Keratinocyte (primary cell): ENCODE results near the gene CDH16. TPM values are rescaled to one million over a fixed set of nuclear protein-coding genes. Genes with fewer than 3 reads are reported as not detected.

Experiments used
- DNase-seq: peaks from one replicate; pipeline ENCODE4 v3.0.0-alpha.2; 2011; ENCODE audit warnings: low read depth, missing footprints, low spot score
- FAIRE-seq: peaks from 2 replicates; lab custom pipeline; 2011; peaks lifted over from hg19 to GRCh38; lab: Jason Lieb, UNC
- H2AFZ ChIP-seq: 2 replicates; pipeline ENCODE4 v1.6.0; 2012; ENCODE audit warnings: low read length, control low read depth, inconsistent platforms; ENCODE audit not compliant: control insufficient read depth
- H3K27ac ChIP-seq: 2 replicates; pipeline ENCODE4 v1.5.1; 2011; ENCODE audit warnings: low read length; ENCODE audit not compliant: control insufficient read depth, insufficient read depth
- H3K27me3 ChIP-seq: 3 replicates; pipeline ENCODE4 v1.6.0; 2011; ENCODE audit warnings: low read length; ENCODE audit not compliant: control insufficient read depth, insufficient read depth; ENCODE audit errors: extremely low read depth
- H3K36me3 ChIP-seq, 2 experiments: 2 replicates in 1 of 2; 3 replicates in 1 of 2; pipeline ENCODE4 v1.5.1; 2011; ENCODE audit warnings: low read length in 2 of 2, mild to moderate bottlenecking in 1 of 2; ENCODE audit not compliant: control insufficient read depth in 2 of 2, insufficient read depth in 2 of 2; ENCODE audit errors: extremely low read depth in 1 of 2
- H3K4me1 ChIP-seq: 3 replicates; pipeline ENCODE4 v1.5.1; 2011; ENCODE audit warnings: low read length; ENCODE audit not compliant: control insufficient read depth, insufficient read depth; ENCODE audit errors: extremely low read depth
- H3K4me2 ChIP-seq: 3 replicates; pipeline ENCODE4 v1.6.0; 2011; ENCODE audit warnings: low read depth, low read length; ENCODE audit not compliant: control insufficient read depth, insufficient read depth; ENCODE audit errors: extremely low read depth
- H3K4me3 ChIP-seq, 3 experiments: fragments of 200-600 bp in 1 of 3; sonication (generic) in 1 of 3; 2 replicates in 2 of 3; 3 replicates in 1 of 3; pipeline ENCODE4 v1.5.1; 2011 to 2016; ENCODE audit warnings: low read length in 3 of 3, mild to moderate bottlenecking in 3 of 3, control low read depth in 2 of 3, inconsistent platforms in 1 of 3, low read depth in 1 of 3, mixed read lengths in 1 of 3, mixed run types in 1 of 3, moderate library complexity in 1 of 3; ENCODE audit not compliant: control insufficient read depth in 2 of 3, insufficient read depth in 2 of 3; ENCODE audit errors: extremely low read depth in 1 of 3
- H3K79me2 ChIP-seq: 2 replicates; pipeline ENCODE4 v1.6.0; 2012; ENCODE audit warnings: low read length; ENCODE audit not compliant: control insufficient read depth, insufficient read depth
- H3K9ac ChIP-seq: 3 replicates; pipeline ENCODE4 v1.6.0; 2011; ENCODE audit warnings: low read length; ENCODE audit not compliant: control insufficient read depth, insufficient read depth; ENCODE audit errors: extremely low read depth
- H3K9me1 ChIP-seq: 3 replicates; pipeline ENCODE4 v1.6.0; 2011; ENCODE audit warnings: low read length; ENCODE audit not compliant: control insufficient read depth, insufficient read depth; ENCODE audit errors: extremely low read depth
- H3K9me3 ChIP-seq: 2 replicates; pipeline ENCODE4 v1.5.1; 2012; ENCODE audit warnings: low read depth, low read length; ENCODE audit not compliant: control insufficient read depth
- H4K20me1 ChIP-seq: 3 replicates; pipeline ENCODE4 v1.6.0; 2011; ENCODE audit warnings: low read length; ENCODE audit not compliant: control insufficient read depth, insufficient read depth; ENCODE audit errors: extremely low read depth
- EZH2 ChIP-seq: IDR thresholded peaks from one replicate; pipeline ENCODE4 v1.6.1; 2012; ENCODE audit warnings: inconsistent platforms, mild to moderate bottlenecking, low read length, moderate library complexity
- dilution Hi-C: fragments of 300-500 bp; cut with MboI; formaldehyde crosslinking; loops from one replicate; pipeline ENCODE4 v1.7.0; 2020; ENCODE audit warnings: low sequenced_read_pairs; ENCODE audit not compliant: extremely low pct_ligation_motif_present
- polyA plus RNA-seq, 5 experiments: library from polyadenylated mRNA; depleted of rRNA in 3 of 5; stranded (reverse) in 3 of 5; stranded (forward) in 1 of 5; unstranded in 1 of 5; fragments of >200 nt; gene quantifications; 1 replicate in 1 of 5; 2 replicates in 3 of 5; 3 replicates in 1 of 5; pipeline versions ENCODE4 v1.2.1 to v1.2.3, GENCODE V29; 2011 to 2012; ENCODE audit warnings: missing spikeins in 2 of 5, low read depth in 1 of 5, low replicate concordance in 1 of 5
- TF ChIP-seq, protein P1 (sequence below), 3 experiments: IDR thresholded peaks in 1 of 3; conservative IDR thresholded peaks in 1 of 3; optimal IDR thresholded peaks in 1 of 3; 2 replicates in 2 of 3; 3 replicates in 1 of 3; pipeline versions ENCODE3 to v1.5.1; 2011; ENCODE audit warnings: low read length in 3 of 3, mild to moderate bottlenecking in 3 of 3, moderate library complexity in 2 of 3, control low read depth in 1 of 3, inconsistent platforms in 1 of 3; ENCODE audit not compliant: insufficient read depth in 2 of 3; ENCODE audit errors: extremely low read depth in 1 of 3

CDH16 gene
- polyA plus RNA-seq, 1 donor (not counting 4 experiments of a cell fraction or from before 2014, with no cell fraction given), result 0.45 TPM

GRCh38 chr16:66895689-66895979 is 23.1 kb downstream of the CDH16 start:
- Histone ChIP-seq H3K36me3 (peaks cover 0 to 1% of the 10 kb centered on the region in 2 experiments), H3K4me3 (no peak overlapping the region), H3K4me2 (no peak overlapping the region), H2AFZ (no peak overlapping the region), H3K9me1 (no peaks in the 10 kb centered on the region), H3K27me3 (no peaks in the 10 kb centered on the region), H3K9me3 (no peaks in the 10 kb centered on the region), H3K9ac (no peak overlapping the region), H3K4me1 (peaks cover 25% of the 10 kb centered on the region), H3K79me2 (no peaks in the 10 kb centered on the region), H3K27ac (no peak overlapping the region), H4K20me1 (peaks cover 2% of the 10 kb centered on the region)
- TF ChIP-seq, protein P1, sequence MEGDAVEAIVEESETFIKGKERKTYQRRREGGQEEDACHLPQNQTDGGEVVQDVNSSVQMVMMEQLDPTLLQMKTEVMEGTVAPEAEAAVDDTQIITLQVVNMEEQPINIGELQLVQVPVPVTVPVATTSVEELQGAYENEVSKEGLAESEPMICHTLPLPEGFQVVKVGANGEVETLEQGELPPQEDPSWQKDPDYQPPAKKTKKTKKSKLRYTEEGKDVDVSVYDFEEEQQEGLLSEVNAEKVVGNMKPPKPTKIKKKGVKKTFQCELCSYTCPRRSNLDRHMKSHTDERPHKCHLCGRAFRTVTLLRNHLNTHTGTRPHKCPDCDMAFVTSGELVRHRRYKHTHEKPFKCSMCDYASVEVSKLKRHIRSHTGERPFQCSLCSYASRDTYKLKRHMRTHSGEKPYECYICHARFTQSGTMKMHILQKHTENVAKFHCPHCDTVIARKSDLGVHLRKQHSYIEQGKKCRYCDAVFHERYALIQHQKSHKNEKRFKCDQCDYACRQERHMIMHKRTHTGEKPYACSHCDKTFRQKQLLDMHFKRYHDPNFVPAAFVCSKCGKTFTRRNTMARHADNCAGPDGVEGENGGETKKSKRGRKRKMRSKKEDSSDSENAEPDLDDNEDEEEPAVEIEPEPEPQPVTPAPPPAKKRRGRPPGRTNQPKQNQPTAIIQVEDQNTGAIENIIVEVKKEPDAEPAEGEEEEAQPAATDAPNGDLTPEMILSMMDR (optimal IDR thresholded peaks at IDR 0.05 in 1 of 3, IDR thresholded peaks at IDR 0.05 in 1 of 3, conservative IDR thresholded peaks at IDR 0.05 in 1 of 3; ENCODE audit: extremely low read depth in 1 of 3, insufficient read depth in 2 of 3, low read length in 3 of 3), result no peak
- no peak for TF ChIP-seq EZH2
- FAIRE-seq (no peak), DNase-seq (no peak)
- dilution Hi-C loops, result no loop called here

DNA sequence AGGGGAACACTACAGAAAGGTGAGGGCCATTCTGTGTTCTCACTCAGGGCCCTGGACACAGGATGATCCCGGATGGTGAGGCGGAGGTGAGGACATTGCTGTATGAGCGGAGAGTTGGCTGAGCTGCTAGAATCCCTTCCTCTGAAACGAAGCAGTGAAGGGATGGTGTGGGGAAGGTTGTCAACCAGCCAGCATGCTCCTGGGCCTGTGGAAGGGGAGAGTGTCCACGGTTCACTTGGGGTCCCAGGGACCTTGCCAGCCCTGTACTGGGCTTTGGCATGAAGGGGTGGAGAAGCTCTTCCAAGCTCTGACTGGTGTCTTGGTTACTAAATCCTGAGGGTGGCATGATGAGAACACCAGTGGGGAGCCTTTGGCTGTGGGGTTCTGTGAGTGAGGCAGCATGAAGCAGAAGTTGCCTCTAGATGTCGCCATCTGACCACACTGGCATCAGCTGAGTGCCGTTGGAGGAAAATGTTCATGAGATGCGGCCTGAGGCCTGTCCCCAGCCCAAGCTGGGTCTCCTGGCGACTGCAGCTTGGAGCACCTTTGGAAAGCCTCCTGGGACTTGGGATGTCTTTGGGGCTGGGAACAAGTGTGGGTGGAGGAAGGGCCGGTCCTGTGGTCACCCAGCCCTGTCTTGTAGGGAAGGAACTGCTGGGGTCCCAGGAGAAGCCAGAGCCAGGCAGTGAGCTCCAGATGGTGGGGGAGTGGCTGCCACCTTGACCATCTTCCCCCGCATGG is 23.6 kb downstream of the CDH16 start:
- no peak for TF ChIP-seq EZH2
- TF ChIP-seq, protein P1 (optimal IDR thresholded peaks at IDR 0.05 in 1 of 3, IDR thresholded peaks at IDR 0.05 in 1 of 3, conservative IDR thresholded peaks at IDR 0.05 in 1 of 3; ENCODE audit: extremely low read depth in 1 of 3, insufficient read depth in 2 of 3, low read length in 3 of 3), result peak; percentile 92 to 99 (median 95)
- H4K20me1 ChIP-seq, result peaks cover 2% of the 10 kb centered on the region
- DNase-seq, result no peak
- H3K36me3 ChIP-seq, result peaks cover 0 to 1% of the 10 kb centered on the region in 2 experiments
- no peak overlapping the region for H3K4me2 ChIP-seq
- no peaks in the 10 kb centered on the region for H3K27me3 ChIP-seq
- H3K9ac ChIP-seq, result no peak overlapping the region
- FAIRE-seq, result peak; percentile 61
- no peaks in the 10 kb centered on the region for H3K9me3 ChIP-seq
- dilution Hi-C loops, result no loop called here
- no peak overlapping the region for H3K4me3 ChIP-seq
- no peak overlapping the region for H2AFZ ChIP-seq
- no peak overlapping the region for H3K27ac ChIP-seq
- peaks cover 22% of the 10 kb centered on the region for H3K4me1 ChIP-seq
- H3K9me1 ChIP-seq, result no peaks in the 10 kb centered on the region
- no peaks in the 10 kb centered on the region for H3K79me2 ChIP-seq
